GM12872 (cell line): ENCODE data around the gene TMCC2.

Experiments used
- TF ChIP-seq, protein P1 (sequence below): IDR thresholded peaks from 3 replicates; pipeline ENCODE4 v1.5.1; 2011; ENCODE audit warnings: low read depth, mild to moderate bottlenecking, low read length, moderate library complexity; ENCODE audit not compliant: insufficient read depth

Gene TMCC2

GRCh38 chr1:205216588-205216987 lies 11.2 kb upstream of the TMCC2 start:
- TF ChIP-seq, protein P1, sequence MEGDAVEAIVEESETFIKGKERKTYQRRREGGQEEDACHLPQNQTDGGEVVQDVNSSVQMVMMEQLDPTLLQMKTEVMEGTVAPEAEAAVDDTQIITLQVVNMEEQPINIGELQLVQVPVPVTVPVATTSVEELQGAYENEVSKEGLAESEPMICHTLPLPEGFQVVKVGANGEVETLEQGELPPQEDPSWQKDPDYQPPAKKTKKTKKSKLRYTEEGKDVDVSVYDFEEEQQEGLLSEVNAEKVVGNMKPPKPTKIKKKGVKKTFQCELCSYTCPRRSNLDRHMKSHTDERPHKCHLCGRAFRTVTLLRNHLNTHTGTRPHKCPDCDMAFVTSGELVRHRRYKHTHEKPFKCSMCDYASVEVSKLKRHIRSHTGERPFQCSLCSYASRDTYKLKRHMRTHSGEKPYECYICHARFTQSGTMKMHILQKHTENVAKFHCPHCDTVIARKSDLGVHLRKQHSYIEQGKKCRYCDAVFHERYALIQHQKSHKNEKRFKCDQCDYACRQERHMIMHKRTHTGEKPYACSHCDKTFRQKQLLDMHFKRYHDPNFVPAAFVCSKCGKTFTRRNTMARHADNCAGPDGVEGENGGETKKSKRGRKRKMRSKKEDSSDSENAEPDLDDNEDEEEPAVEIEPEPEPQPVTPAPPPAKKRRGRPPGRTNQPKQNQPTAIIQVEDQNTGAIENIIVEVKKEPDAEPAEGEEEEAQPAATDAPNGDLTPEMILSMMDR = no peak

DNA sequence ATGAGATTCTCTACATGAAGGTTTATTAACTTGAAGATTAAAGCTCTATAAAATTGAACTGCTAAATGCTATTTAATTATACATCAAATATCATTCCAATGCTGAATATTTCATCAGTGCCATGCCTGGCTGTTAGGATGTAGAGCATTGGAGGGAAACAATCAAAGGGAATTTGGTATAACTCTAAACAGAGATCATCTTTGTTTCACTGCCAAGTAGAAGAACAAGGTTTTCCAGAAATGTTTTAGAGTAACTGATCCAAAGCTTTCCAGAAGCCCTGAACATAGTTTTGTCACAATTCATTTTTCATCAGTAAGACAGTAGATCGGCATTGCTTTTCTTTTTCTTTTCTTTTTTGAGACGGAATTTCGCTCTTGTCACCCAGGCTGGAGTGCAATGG lies 10.3 kb upstream of the TMCC2 start:
- TF ChIP-seq, protein P1 = no peak

DNA sequence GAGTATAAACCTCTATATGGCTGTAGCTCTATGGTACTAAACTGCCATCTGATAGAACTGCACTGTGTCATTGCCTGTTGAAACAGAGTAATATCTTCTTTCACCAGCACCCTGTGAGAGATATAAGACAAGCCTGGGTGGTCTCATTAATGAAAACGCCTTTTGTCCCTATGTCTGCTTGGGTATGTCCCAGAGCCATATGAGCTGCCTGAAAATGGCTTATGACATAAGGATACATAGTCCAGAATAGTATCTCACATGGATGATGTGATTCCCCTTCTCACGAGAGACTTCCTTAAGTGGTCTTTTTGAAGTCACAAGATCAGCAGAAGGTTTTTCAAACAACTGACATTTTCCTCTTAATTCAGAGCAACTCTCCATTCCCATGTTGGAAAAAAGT lies 7.3 kb upstream of the TMCC2 start:
- TF ChIP-seq, protein P1 = no peak

DNA sequence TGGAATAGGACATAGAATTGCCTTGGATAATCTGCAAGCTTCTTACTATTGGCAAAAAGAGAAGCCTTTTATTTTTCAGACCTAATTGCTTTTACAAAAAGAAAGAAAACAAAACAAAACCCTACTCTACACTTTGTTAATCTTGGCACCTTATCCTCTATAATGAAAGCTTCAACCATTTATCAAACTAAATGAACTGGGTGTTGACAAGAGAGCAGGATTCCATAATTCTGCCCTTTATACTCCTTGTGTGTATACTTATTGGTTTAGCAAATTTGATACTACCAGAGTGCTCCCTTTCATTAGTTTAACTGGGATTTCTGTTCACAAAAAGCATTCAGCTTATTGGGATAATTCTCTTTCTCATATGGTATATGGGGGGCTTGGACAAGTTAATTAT lies 3.0 kb upstream of the TMCC2 start:
- TF ChIP-seq, protein P1 = no peak

GRCh38 chr1:205225901-205226765 lies 1.6 kb upstream of the TMCC2 start:
- TF ChIP-seq, protein P1 = no peak

- TF ChIP-seq, protein P1 = no peak
These were observed 720 bp upstream of the TMCC2 start for GRCh38 chr1:205226868-205227583.

GRCh38 chr1:205228093-205228521 lies 361 bp downstream of the TMCC2 start:
- TF ChIP-seq, protein P1 = no peak
